ENCODE measurements around the gene EBNA1BP2. TPM values are rescaled to one million over a fixed set of nuclear protein-coding genes. Genes with fewer than 3 reads are reported as not detected.

Gene EBNA1BP2
- total and polyA plus RNA-seq, 2 donors (not counting 3 experiments of a cell fraction or from before 2014, with no cell fraction given): 47.8 to 104 TPM

DNA sequence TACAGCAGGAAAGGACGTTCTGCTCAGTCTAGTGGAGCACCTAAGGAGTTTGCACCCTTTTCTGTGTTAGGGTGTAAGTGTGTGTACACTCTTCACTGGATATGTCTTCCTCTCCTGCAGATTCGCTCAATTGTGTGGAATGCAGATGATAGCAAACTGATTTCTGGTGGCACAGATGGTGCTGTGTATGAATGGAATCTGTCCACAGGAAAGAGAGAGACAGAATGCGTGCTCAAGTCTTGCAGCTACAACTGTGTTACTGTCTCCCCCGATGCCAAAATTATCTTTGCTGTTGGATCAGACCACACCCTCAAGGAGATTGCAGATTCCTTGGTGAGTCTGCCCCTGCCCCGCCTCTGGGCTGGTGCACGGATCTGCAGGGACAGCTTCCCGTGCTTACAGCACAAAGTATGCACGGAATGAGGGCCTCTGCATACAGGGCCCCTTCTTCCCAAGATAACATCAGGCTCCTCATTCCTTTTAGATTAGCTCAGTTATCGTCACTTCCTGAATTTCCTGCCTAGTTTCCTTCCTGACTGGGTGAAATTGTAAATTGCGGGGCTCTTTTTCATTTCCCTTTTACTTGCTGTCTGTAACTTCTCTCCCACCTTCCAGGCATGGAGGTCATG is 34.6 kb upstream of the EBNA1BP2 start:
- Histone ChIP-seq H3K4me1 (ENCODE audit: control insufficient read depth, extremely low read depth, insufficient read depth, low read length) (peaks cover 27% of the 10 kb centered on the region), H3K27ac (ENCODE audit: insufficient read depth, low read depth, low read length) (peak overlapping the region; percentile 97), H3K4me3 (replicated peaks in 1 of 3; ENCODE audit: insufficient read depth in 1 of 3, low read depth in 1 of 3, low read length in 3 of 3) (peak overlapping the region in 1 of 3 experiments; percentile 7), H3K9ac (replicated peaks; ENCODE audit: extremely low read depth, insufficient read depth, low read length) (peak overlapping the region; percentile 82), H3K36me3 (ENCODE audit: control insufficient read depth in 2 of 2, extremely low read depth in 1 of 2, insufficient read depth in 2 of 2, low read length in 2 of 2) (no peaks in the 10 kb centered on the region), H3K79me2 (ENCODE audit: control insufficient read depth, insufficient read depth, low read length) (no peaks in the 10 kb centered on the region), H3K9me1 (replicated peaks; ENCODE audit: control insufficient read depth, extremely low read depth, insufficient read depth, low read length) (no peaks in the 10 kb centered on the region), H3K4me2 (ENCODE audit: insufficient read depth, low read length) (peak overlapping the region; percentile 66), H4K20me1 (replicated peaks; ENCODE audit: control insufficient read depth, extremely low read depth, insufficient read depth, low read length) (no peaks in the 10 kb centered on the region), H2AFZ (ENCODE audit: low read depth, low read length) (no peak overlapping the region), H3K27me3 (ENCODE audit: control insufficient read depth in 2 of 2, insufficient read depth in 2 of 2, low read length in 2 of 2) (no peaks in the 10 kb centered on the region), H3K9me3 (replicated peaks; ENCODE audit: control insufficient read depth, insufficient read depth, low read length) (no peaks in the 10 kb centered on the region)
- BruUV-seq (replicated peaks): TSS peak; percentile 87
- dilution Hi-C loops (cut with MboI; ENCODE audit: extremely low pct_ligation_motif_present, low sequenced_read_pairs) (no loop called here), intact Hi-C loops (cut with micrococcal nuclease) (loop anchor here (1.0 kb wide), 7 partner anchors 21 to 505 kb away; partner anchors contain the start of genes CFAP57, EBNA1BP2 and TIE1)
- TF ChIP-seq POLR2A (IDR thresholded peaks at IDR 0.05; ENCODE audit: low read depth, low read length): peak; percentile 92
- TF ChIP-seq, protein P1, sequence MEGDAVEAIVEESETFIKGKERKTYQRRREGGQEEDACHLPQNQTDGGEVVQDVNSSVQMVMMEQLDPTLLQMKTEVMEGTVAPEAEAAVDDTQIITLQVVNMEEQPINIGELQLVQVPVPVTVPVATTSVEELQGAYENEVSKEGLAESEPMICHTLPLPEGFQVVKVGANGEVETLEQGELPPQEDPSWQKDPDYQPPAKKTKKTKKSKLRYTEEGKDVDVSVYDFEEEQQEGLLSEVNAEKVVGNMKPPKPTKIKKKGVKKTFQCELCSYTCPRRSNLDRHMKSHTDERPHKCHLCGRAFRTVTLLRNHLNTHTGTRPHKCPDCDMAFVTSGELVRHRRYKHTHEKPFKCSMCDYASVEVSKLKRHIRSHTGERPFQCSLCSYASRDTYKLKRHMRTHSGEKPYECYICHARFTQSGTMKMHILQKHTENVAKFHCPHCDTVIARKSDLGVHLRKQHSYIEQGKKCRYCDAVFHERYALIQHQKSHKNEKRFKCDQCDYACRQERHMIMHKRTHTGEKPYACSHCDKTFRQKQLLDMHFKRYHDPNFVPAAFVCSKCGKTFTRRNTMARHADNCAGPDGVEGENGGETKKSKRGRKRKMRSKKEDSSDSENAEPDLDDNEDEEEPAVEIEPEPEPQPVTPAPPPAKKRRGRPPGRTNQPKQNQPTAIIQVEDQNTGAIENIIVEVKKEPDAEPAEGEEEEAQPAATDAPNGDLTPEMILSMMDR (IDR thresholded peaks at IDR 0.05; ENCODE audit: extremely low read depth in 1 of 2, insufficient read depth in 1 of 2, low read depth in 1 of 2, low read length in 2 of 2): no peak
- TF ChIP-seq POLR2AphosphoS5 (IDR thresholded peaks at IDR 0.05; ENCODE audit: insufficient read depth, low read depth, low read length): peak; percentile 99
- TF ChIP-seq EZH2 (IDR thresholded peaks at IDR 0.05; ENCODE audit: borderline replicate concordance, low read depth, low read length, severe bottlenecking): no peak
- peak; percentile 90 for TF ChIP-seq FOS (IDR thresholded peaks at IDR 0.05; ENCODE audit: borderline replicate concordance, insufficient read depth, low read length)
- TF ChIP-seq MYC (IDR thresholded peaks at IDR 0.05; ENCODE audit: low read depth, low read length): no peak
- TF ChIP-seq GATA2 (IDR thresholded peaks at IDR 0.05; ENCODE audit: insufficient read depth, insufficient read length, low read depth, low read length): peak; percentile 100
- peak; percentile 99 for TF ChIP-seq JUN (IDR thresholded peaks at IDR 0.05; ENCODE audit: borderline replicate concordance, insufficient read depth, insufficient read length, low read depth)
- TF ChIP-seq, protein P2, sequence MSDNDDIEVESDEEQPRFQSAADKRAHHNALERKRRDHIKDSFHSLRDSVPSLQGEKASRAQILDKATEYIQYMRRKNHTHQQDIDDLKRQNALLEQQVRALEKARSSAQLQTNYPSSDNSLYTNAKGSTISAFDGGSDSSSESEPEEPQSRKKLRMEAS (IDR thresholded peaks at IDR 0.05; ENCODE audit: insufficient read depth, insufficient read length): peak; percentile 8
- DNase-seq (ENCODE audit: low read depth, low spot score) (no peak), FAIRE-seq (peak; percentile 96)
- ChIA-PET POLR2A (interaction anchor here (0.7 to 3.2 kb wide), 5 partner anchors 9 to 440 kb away, joined by 3 to 23 read pairs (median 4); partner anchors contain the start of genes C1orf50, CFAP57, EBNA1BP2 and P3H1), CTCF (interaction anchor here (0.8 to 4.7 kb wide), 8 partner anchors 9 to 293 kb away, joined by 3 to 42 read pairs (median 9); partner anchors contain the start of genes CFAP57 and EBNA1BP2)
